ENCODE results near the gene MIB1.

MIB1 gene

DNA sequence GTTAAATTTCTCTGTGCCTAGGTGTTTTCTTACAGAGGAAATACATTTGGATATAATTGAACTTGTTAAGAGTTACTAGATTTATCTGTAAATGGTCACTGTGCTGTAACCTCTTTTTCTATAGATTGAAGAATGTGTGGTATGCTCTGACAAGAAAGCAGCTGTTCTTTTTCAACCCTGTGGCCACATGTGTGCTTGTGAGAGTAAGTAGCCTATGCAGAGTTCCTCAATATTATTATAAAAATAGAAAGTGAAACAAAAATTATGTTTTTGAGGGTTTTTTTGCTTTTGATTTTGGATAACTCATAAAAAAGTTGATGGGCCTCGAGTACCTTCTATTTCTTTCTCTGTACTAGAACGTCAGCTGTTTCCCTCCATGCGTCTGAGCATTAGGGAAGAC, 112.4 kb downstream of the MIB1 start:
- TF ChIP-seq, protein P1, sequence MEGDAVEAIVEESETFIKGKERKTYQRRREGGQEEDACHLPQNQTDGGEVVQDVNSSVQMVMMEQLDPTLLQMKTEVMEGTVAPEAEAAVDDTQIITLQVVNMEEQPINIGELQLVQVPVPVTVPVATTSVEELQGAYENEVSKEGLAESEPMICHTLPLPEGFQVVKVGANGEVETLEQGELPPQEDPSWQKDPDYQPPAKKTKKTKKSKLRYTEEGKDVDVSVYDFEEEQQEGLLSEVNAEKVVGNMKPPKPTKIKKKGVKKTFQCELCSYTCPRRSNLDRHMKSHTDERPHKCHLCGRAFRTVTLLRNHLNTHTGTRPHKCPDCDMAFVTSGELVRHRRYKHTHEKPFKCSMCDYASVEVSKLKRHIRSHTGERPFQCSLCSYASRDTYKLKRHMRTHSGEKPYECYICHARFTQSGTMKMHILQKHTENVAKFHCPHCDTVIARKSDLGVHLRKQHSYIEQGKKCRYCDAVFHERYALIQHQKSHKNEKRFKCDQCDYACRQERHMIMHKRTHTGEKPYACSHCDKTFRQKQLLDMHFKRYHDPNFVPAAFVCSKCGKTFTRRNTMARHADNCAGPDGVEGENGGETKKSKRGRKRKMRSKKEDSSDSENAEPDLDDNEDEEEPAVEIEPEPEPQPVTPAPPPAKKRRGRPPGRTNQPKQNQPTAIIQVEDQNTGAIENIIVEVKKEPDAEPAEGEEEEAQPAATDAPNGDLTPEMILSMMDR (IDR thresholded peaks at IDR 0.05; ENCODE audit: insufficient read depth, low read length, missing control alignments) = no peak
- CTCF ChIA-PET = interaction anchor here (1.6 to 1.7 kb wide), 2 partner anchors 11 to 103 kb away, joined by 4 read pairs; no protein-coding TSS in a partner anchor
- DNase-seq (ENCODE audit: low read depth, low spot score) = peak; percentile 17

DNA sequence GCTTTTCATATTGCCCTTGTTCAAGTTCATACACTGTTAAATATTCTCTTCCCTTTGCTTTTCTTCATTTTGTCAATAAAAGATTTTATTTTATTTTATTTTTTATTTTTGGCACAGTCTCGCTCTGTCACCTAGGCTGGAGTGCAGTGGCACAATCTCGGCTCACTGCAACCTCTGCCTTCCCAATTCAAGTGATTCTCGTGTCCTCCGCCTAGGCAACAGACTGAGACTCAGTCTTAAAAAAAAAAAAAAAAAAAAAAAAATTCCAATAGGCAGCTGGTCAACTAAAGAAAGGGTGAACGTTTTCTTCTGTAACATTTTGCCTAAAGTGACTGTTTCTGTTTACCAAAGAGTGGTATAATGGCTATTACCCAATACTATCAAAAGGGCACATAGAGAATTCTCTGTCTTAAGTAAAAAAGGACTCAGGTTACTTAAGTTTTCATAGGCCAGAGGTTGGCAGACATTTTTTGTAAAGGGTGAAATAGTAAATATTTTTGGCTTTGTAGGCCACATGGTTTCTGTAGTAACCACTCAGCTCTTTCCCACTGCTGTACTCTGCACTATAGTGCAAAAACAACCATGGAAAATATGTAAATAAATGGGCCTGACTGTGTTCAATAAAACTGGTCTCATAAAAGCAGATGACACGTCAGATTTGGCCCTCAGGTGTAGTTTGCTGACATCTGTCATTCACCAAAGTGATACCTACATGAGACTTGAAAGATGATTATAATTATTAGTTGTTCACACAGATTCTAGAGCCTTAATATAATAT, 113.4 kb downstream of the MIB1 start:
- ChIA-PET POLR2A (no interaction called here), CTCF (interaction anchor here (1.6 kb wide), 1 partner anchor 102 kb away, joined by 4 read pairs; no protein-coding TSS in a partner anchor)
- H3K4me3 ChIP-seq (ENCODE audit: low read depth, low read length) = no peak overlapping the region
- DNase-seq (ENCODE audit: low read depth, low spot score) = no peak
- TF ChIP-seq, protein P1 (IDR thresholded peaks at IDR 0.05; ENCODE audit: insufficient read depth, low read length, missing control alignments) = no peak

More for the DNA sequence above, 112.4 kb downstream of the MIB1 start:
- POLR2A ChIA-PET = no interaction called here
- H3K4me3 ChIP-seq (ENCODE audit: low read depth, low read length) = no peak overlapping the region

DNA sequence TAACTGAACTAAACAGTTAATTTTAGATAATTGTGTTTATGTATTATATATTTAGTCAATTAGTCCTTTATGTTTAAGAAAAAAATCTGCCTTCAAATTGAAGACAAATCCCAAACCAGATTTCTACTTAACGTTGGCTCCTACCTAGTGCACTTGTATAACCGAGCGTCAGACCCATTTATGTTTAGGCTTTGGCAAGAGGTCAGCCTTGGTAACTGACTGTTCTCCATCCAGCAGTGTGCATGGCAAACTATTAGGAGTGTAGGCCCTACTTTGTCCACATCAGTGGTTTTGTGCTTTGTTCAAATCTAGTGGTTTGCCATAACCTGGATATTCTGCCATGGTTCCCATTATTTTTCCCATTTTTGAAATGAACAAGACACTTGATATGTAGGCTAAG, 114.8 kb downstream of the MIB1 start:
- POLR2A ChIA-PET = no interaction called here
- CTCF ChIA-PET = no interaction called here
- TF ChIP-seq, protein P1 (IDR thresholded peaks at IDR 0.05; ENCODE audit: insufficient read depth, low read length, missing control alignments) = no peak
- DNase-seq (ENCODE audit: low read depth, low spot score) = no peak
- H3K4me3 ChIP-seq (ENCODE audit: low read depth, low read length) = no peak overlapping the region

DNA sequence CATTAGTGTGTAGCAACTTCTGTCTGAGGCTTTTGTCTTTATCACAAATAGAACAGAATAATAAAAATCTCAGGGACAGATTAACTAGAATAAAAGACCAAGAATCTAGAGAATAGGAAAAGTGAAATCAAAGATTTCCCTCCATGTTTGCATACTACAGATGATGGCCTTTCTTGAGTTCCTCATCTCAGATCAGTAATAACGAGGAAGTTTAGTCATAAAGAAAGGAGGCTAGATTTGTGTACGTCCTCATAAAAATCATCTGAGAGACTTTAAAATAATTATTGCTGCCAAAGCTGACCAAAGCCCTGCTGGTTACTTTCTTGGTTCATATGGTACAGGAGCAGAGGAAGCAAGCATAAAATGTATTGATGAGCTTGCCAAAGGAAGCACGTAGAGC, 117.3 kb downstream of the MIB1 start:
- CTCF ChIA-PET = no interaction called here
- POLR2A ChIA-PET = no interaction called here
- no peak overlapping the region for H3K4me3 ChIP-seq (ENCODE audit: low read depth, low read length)
- TF ChIP-seq, protein P1 (IDR thresholded peaks at IDR 0.05; ENCODE audit: insufficient read depth, low read length, missing control alignments) = no peak
- DNase-seq (ENCODE audit: low read depth, low spot score) = no peak

DNA sequence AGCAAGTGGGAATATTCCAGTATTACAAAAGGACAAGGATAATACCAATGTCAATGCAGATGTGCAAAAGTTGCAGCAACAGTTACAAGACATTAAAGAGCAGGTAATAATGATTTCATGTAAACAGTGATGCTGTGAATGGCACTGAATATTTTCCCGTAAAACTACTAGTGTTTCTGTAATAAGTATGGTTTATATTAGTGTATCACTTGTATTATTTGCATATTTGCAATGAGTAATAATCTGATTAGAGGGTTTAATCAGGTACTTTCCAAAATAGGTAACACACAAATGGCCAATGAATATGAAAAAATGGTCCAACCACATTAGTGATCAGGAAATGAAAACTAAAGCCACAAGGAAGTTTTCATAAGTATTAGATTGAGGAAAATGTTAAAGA, 118.0 kb downstream of the MIB1 start:
- CTCF ChIA-PET = no interaction called here
- DNase-seq (ENCODE audit: low read depth, low spot score) = no peak

DNA sequence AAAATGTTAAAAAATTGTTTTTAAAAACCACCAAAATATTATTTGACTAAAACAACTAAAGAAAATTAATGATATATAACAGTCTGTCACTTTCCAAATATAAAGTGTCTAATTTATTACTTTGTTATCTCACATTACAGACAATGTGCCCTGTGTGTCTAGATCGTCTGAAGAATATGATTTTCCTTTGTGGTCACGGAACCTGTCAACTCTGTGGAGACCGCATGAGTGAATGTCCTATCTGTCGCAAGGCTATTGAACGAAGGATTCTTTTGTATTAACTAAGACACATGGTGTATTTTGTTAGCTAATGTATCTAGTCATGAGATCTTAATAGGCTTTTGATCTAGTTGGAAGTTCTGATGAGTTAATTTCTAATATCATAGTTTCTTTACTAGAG, 123.8 kb downstream of the MIB1 start:
- TF ChIP-seq, protein P1 (IDR thresholded peaks at IDR 0.05; ENCODE audit: insufficient read depth, low read length, missing control alignments) = no peak
- CTCF ChIA-PET = interaction anchor here (1.4 kb wide), 1 partner anchor 263 kb away, joined by 3 read pairs; no protein-coding TSS in a partner anchor
- POLR2A ChIA-PET = no interaction called here
- no peak overlapping the region for H3K4me3 ChIP-seq (ENCODE audit: low read depth, low read length)
- DNase-seq (ENCODE audit: low read depth, low spot score) = no peak

More for the DNA sequence above, 118.0 kb downstream of the MIB1 start:
- TF ChIP-seq, protein P1 (IDR thresholded peaks at IDR 0.05; ENCODE audit: insufficient read depth, low read length, missing control alignments) = no peak
- H3K4me3 ChIP-seq (ENCODE audit: low read depth, low read length) = no peak overlapping the region
- POLR2A ChIA-PET = no interaction called here

All from AG04449 (cell line).